ENCODE data around the gene TNFAIP8L1.

DNA sequence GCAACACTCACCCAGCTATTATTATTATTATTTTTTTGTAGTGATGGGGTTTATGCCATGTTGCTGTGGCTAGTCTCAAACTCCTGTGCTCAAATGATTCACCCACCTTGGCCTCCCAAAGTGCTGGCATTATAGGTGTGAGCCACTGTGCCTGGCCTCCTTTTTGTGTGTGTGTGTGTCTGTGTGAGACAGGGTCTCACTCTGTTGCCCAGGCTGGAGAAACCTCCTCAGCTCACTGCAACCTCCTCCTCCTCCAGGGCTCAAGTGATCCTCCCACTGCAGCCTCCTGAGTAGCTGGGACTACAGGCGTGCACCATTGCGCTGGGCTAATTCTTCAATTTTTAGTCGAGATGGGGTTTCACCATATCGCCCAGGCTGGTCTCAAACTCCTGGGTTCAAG lies 34.4 kb downstream of the TNFAIP8L1 start:
- TF ChIP-seq SP1 (IDR thresholded peaks at IDR 0.05) = no peak
- TF ChIP-seq, protein P1, sequence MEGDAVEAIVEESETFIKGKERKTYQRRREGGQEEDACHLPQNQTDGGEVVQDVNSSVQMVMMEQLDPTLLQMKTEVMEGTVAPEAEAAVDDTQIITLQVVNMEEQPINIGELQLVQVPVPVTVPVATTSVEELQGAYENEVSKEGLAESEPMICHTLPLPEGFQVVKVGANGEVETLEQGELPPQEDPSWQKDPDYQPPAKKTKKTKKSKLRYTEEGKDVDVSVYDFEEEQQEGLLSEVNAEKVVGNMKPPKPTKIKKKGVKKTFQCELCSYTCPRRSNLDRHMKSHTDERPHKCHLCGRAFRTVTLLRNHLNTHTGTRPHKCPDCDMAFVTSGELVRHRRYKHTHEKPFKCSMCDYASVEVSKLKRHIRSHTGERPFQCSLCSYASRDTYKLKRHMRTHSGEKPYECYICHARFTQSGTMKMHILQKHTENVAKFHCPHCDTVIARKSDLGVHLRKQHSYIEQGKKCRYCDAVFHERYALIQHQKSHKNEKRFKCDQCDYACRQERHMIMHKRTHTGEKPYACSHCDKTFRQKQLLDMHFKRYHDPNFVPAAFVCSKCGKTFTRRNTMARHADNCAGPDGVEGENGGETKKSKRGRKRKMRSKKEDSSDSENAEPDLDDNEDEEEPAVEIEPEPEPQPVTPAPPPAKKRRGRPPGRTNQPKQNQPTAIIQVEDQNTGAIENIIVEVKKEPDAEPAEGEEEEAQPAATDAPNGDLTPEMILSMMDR (IDR thresholded peaks at IDR 0.05; ENCODE audit: low read depth, low read length, missing input control) = no peak
- TF ChIP-seq, protein P2, sequence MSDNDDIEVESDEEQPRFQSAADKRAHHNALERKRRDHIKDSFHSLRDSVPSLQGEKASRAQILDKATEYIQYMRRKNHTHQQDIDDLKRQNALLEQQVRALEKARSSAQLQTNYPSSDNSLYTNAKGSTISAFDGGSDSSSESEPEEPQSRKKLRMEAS (IDR thresholded peaks at IDR 0.05) = no peak
- no peak for TF ChIP-seq YY1 (IDR thresholded peaks at IDR 0.05)
- no peak for TF ChIP-seq REST (IDR thresholded peaks at IDR 0.05)
- TF ChIP-seq GABPA (IDR thresholded peaks at IDR 0.05 in 1 of 2, conservative IDR thresholded peaks at IDR 0.05 in 1 of 2) = no peak
- TF ChIP-seq TAF1 (conservative IDR thresholded peaks at IDR 0.05) = no peak
- no peak for TF ChIP-seq FOXA1 (IDR thresholded peaks at IDR 0.05)
- TF ChIP-seq, protein P3, sequence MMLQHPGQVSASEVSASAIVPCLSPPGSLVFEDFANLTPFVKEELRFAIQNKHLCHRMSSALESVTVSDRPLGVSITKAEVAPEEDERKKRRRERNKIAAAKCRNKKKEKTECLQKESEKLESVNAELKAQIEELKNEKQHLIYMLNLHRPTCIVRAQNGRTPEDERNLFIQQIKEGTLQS (IDR thresholded peaks at IDR 0.05) = no peak
- TF ChIP-seq EGR1 (IDR thresholded peaks at IDR 0.05; ENCODE audit: low read depth in 2 of 2) = no peak
- TF ChIP-seq RAD21 (IDR thresholded peaks at IDR 0.05) = no peak
- no peak for TF ChIP-seq RXRA (IDR thresholded peaks at IDR 0.05)
- TF ChIP-seq JUND (IDR thresholded peaks at IDR 0.05) = no peak
- no peak for TF ChIP-seq HNF4G (IDR thresholded peaks at IDR 0.05)

Data from liver (tissue), 3 donors.